Endothelial cell (in vitro differentiated cells): Measurements from ENCODE around the gene MAP4K5. TPM values are rescaled to one million over a fixed set of nuclear protein-coding genes. Genes with fewer than 3 reads are reported as not detected.

Source experiments
- DNase-seq: peaks from one replicate; pipeline ENCODE4 v3.0.0; 2021; ENCODE audit warnings: low spot score
- H3K27ac Mint-ChIP-seq: one replicate; pipeline ENCODE4 v1.8.0; 2021; ENCODE audit warnings: mixed read lengths, inconsistent platforms; ENCODE audit not compliant: unreplicated experiment
- H3K27me3 Mint-ChIP-seq: one replicate; pipeline ENCODE4 v1.8.0; 2021; ENCODE audit warnings: mild to moderate bottlenecking, moderate library complexity, mixed read lengths, inconsistent platforms; ENCODE audit not compliant: unreplicated experiment
- H3K36me3 Mint-ChIP-seq: one replicate; pipeline ENCODE4 v1.8.0; 2021; ENCODE audit warnings: mild to moderate bottlenecking, low read depth, mixed read lengths, inconsistent platforms; ENCODE audit not compliant: unreplicated experiment
- H3K4me1 Mint-ChIP-seq: one replicate; pipeline ENCODE4 v1.8.0; 2021; ENCODE audit warnings: mild to moderate bottlenecking, mixed read lengths, inconsistent platforms; ENCODE audit not compliant: unreplicated experiment
- H3K4me3 Mint-ChIP-seq: one replicate; pipeline ENCODE4 v1.8.0; 2021; ENCODE audit warnings: mild to moderate bottlenecking, mixed read lengths, inconsistent platforms; ENCODE audit not compliant: unreplicated experiment
- H3K9me3 Mint-ChIP-seq: one replicate; pipeline ENCODE4 v1.8.0; 2021; ENCODE audit warnings: mixed read lengths, inconsistent platforms; ENCODE audit not compliant: unreplicated experiment
- total RNA-seq: library from RNA; stranded (reverse); fragmentation: NEBNext Ultra II Directional; extraction: Animal tissue kit (Norgen Biotek cat#: 25700); gene quantifications from one replicate; pipeline ENCODE4 v1.2.1, GENCODE V29; 2021; ENCODE audit not compliant: unreplicated experiment
- TF ChIP-seq, protein P1 (sequence below): fragments of 200-600 bp; sonication (generic); IDR thresholded peaks from one replicate; pipeline ENCODE4 v1.5.0; 2021; ENCODE audit warnings: antibody characterized with exemption; ENCODE audit not compliant: unreplicated experiment

The MAP4K5 gene
- total RNA-seq, 1 donor from 2014 or later: 99.3 TPM

DNA sequence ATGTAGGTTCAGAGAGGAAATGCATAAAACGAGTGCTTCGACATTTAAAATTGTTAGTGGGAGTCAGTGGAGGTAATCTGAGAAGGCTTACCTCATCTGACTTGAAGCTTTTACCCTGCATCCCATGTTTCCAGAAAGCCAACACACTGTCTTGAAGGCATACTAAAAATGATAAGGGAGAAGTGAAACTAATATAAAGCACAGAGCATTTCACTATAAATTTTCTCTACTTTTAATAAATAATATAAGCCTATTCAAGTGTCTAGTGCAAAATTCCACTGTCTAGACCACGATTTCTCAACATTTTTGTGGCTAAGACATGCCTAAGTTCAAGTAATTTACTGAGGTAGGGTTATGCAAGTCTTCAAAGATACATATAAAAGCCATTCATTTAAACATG lies 106.6 kb downstream of the MAP4K5 start:
- no peak overlapping the region for H3K27ac Mint-ChIP-seq

GRCh38 chr14:50425105-50425504 lies 107.3 kb downstream of the MAP4K5 start:
- Mint-ChIP-seq H3K36me3 (peaks cover 14% of the 10 kb centered on the region), H3K4me1 (no peaks in the 10 kb centered on the region), H3K9me3 (no peaks in the 10 kb centered on the region)

More for the DNA sequence above, 106.6 kb downstream of the MAP4K5 start:
- Mint-ChIP-seq H3K9me3 (no peaks in the 10 kb centered on the region), H3K4me3 (no peak overlapping the region), H3K4me1 (no peaks in the 10 kb centered on the region), H3K27me3 (no peaks in the 10 kb centered on the region), H3K36me3 (peaks cover 14% of the 10 kb centered on the region)
- no peak for DNase-seq
- TF ChIP-seq, protein P1, sequence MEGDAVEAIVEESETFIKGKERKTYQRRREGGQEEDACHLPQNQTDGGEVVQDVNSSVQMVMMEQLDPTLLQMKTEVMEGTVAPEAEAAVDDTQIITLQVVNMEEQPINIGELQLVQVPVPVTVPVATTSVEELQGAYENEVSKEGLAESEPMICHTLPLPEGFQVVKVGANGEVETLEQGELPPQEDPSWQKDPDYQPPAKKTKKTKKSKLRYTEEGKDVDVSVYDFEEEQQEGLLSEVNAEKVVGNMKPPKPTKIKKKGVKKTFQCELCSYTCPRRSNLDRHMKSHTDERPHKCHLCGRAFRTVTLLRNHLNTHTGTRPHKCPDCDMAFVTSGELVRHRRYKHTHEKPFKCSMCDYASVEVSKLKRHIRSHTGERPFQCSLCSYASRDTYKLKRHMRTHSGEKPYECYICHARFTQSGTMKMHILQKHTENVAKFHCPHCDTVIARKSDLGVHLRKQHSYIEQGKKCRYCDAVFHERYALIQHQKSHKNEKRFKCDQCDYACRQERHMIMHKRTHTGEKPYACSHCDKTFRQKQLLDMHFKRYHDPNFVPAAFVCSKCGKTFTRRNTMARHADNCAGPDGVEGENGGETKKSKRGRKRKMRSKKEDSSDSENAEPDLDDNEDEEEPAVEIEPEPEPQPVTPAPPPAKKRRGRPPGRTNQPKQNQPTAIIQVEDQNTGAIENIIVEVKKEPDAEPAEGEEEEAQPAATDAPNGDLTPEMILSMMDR: no peak

GRCh38 chr14:50423529-50423928 lies 108.8 kb downstream of the MAP4K5 start:
- no peak for DNase-seq
- no peak overlapping the region for H3K4me3 Mint-ChIP-seq
- no peak overlapping the region for H3K27ac Mint-ChIP-seq
- H3K4me1 Mint-ChIP-seq: no peaks in the 10 kb centered on the region
- H3K36me3 Mint-ChIP-seq: peaks cover 15% of the 10 kb centered on the region
- H3K27me3 Mint-ChIP-seq: no peaks in the 10 kb centered on the region
- TF ChIP-seq, protein P1: no peak
- no peaks in the 10 kb centered on the region for H3K9me3 Mint-ChIP-seq

More at GRCh38 chr14:50425105-50425504, 107.3 kb downstream of the MAP4K5 start:
- no peak overlapping the region for H3K4me3 Mint-ChIP-seq
- no peak for DNase-seq
- TF ChIP-seq, protein P1: no peak
- H3K27me3 Mint-ChIP-seq: no peaks in the 10 kb centered on the region
- no peak overlapping the region for H3K27ac Mint-ChIP-seq

DNA sequence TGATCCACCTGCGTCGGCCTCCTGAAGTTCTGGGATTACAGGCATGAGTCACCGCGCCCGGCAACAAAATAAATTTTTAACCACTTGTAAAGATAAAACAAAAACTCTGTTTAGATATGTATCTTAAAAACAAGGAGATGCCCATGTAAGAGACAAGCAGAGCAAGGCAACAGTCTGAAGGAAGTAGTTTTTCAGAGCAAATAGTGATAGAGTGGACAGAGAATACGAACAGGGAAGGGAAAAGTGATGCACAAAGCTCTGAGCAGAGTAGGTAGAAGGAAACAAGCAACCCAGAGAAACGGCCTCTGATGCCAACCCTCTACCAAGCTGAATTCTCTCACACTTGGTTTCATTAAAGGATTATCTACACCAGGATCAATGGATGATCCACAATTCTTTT lies 110.9 kb downstream of the MAP4K5 start:
- Mint-ChIP-seq H3K4me1 (no peaks in the 10 kb centered on the region), H3K36me3 (peaks cover 16% of the 10 kb centered on the region), H3K27me3 (no peaks in the 10 kb centered on the region), H3K4me3 (no peak overlapping the region), H3K27ac (no peak overlapping the region), H3K9me3 (no peaks in the 10 kb centered on the region)
- DNase-seq: no peak
- TF ChIP-seq, protein P1: no peak

- H3K4me3 Mint-ChIP-seq: no peak overlapping the region
- H3K36me3 Mint-ChIP-seq: peaks cover 23% of the 10 kb centered on the region
- no peak overlapping the region for H3K27ac Mint-ChIP-seq
- no peaks in the 10 kb centered on the region for H3K9me3 Mint-ChIP-seq
- H3K4me1 Mint-ChIP-seq: no peaks in the 10 kb centered on the region
- TF ChIP-seq, protein P1: no peak
- peaks cover 2% of the 10 kb centered on the region for H3K27me3 Mint-ChIP-seq
- no peak for DNase-seq
Measured at GRCh38 chr14:50417853-50418252, 114.5 kb downstream of the MAP4K5 start.
